NCI-H1417 (cell line): Measurements from ENCODE around the gene SCEL.
"Not testable (repeated sequence)": the region's sequence is repeated elsewhere in the genome, so short reads cannot be mapped to it uniquely, and the experiment has no call there.

Experiments used
- DNase-seq, 3 experiments: peaks; one replicate each; lab custom pipeline; 2025; lab: John Stamatoyannopoulos, UW

Gene SCEL

DNA sequence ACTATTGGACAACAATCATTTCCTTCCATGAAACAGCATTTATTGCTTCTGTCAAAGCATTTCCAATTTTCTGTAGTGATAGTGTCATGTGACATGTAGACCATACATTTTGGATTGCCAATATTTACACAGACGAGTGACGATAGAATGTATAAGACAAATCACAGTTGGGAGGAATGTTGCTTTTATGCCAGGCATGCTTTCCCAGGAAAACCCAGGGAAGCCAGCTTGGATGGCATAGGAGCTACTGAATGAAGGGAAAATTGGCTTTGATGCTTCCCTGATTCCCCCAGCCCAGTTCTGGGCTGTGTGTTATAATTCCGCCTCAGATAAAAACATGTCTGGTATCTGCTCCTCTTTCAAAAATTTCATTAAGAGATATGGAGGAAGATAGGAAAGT, 22.5 kb downstream of the SCEL start:
- no peak for DNase-seq

DNA sequence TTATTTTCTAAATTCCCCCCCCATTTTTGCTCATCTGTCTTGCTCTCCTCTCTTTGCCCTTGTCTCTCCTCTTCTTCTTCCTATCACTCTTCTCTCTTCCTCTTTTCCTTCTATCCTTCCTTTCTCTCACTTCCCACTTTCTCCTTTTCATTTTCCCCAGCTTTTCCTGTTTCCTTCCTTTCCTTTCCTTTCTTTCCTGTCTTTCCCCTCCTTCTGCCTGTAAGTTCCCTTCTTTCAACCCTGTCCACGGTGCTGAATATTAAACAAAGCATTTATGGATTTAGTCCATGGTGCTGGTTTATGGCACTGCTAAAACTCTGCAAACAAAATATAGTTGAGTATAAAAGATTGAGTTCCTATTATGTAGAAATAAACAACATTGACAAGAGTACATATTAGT, 27.6 kb downstream of the SCEL start:
- DNase-seq = no peak

DNA sequence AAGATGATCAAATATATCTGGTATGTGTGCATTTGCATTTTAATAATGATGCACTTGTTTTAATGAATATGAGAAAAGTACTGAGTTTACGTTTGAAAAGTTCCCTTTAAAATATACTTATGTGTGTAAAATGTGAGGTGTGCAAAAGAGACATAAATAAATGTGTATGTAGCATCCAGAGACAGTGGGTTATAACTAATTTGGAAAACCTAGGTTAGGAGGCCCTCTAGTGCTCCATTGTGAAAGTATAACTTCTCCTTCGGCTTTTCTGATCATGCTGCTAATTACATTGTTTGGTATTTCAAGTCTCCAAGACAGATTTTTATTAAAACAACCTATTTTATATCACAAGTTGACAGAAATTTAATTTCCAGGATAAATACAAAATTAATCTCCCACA, 30.1 kb downstream of the SCEL start:
- DNase-seq = peak; percentile 31 to 81 (median 52)

DNA sequence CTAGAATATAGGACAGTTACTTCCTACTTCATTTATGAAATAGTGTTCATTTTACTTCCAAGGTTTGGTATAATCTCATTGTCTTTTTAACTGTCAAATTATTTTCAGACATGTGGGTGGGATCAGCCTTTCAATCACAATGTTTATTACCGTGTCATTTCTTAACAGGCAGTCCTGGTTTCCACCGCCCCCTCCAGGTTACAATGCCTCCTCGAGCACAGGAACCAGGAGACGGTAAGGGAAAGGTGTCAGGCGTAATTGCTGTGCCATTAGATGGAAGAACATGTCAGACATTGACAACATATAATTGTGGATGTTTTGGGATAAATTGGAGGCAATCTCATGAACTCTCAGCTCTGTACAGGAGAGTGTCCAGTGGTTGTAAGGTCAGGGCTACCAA, 36.5 kb downstream of the SCEL start:
- no peak for DNase-seq

DNA sequence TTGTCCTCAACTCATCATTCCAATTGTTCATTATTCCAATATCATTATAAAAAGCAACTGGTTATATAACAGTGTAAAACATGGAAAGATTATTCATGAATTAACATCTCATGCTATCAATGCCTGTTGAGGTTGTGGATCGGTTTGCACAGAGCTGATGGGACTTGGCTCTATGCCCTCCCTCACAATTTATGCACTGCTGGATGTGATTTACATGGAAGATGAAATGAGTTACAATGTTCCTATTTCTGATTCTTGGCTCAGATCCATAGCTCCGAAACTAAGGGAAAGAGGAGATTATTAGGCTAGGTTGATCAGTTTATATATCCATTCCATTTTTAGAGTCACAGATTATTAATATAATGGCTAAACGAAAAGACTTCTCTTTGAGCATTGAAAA, 38.6 kb downstream of the SCEL start:
- peak in 1 of 3 experiments; percentile 17 for DNase-seq

DNA sequence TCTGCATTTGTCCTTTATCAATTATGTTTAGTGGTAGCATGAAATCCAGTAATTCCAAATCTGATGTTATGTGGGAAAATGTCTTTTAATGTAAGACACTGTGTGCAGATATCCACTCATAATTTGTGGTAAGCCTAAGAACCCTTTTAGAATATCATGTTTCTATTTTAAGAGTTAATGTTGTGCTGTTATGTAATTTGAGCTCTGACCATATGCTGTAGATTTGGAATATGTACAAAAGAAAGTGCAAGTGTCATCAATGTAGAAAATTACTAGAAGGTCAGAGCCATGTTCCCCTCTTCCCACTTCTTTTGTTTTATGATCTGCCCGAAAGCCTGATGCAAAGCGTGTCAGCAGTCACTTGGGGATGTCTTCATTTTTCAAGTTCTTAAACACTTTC, 44.5 kb downstream of the SCEL start:
- DNase-seq = peak in 1 of 3 experiments; percentile 25

DNA sequence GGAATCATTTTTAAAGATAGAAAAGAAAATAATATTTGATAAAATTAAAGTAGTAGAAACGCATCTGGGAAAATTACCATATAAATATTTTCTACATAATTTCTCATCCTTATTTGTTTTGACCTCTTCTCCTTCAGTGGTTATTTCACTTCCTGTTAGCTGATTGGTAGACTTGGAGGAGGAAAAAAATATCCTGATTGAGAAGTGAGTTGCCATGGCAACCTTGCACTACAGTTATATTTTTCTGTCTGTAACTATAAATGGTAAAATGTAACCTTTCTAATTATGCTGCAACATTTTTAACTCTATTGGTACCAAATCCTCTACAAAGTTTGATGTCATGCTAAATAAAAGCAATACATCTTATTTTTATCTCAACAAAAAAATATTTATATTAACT, 45.2 kb downstream of the SCEL start:
- DNase-seq = peak in 1 of 3 experiments; percentile 22

DNA sequence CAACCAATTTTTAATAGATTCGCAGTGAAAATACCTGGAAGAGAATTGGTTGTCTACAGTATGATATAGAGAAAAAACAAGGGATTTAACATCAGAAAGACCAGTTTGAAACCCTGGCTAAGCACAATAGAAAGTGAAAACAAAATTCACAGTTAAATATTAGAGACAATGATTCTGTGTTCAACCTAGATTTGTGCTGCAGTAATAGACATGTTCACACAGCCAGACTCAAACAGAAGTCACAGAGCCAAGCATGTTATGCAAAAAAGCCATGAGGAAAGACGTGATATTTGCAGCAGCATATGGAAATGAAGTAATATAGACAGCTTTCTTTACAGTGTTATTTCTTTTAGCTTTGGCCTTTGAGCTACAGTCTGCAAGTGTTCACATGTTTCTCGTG, 48.1 kb downstream of the SCEL start:
- no peak for DNase-seq

DNA sequence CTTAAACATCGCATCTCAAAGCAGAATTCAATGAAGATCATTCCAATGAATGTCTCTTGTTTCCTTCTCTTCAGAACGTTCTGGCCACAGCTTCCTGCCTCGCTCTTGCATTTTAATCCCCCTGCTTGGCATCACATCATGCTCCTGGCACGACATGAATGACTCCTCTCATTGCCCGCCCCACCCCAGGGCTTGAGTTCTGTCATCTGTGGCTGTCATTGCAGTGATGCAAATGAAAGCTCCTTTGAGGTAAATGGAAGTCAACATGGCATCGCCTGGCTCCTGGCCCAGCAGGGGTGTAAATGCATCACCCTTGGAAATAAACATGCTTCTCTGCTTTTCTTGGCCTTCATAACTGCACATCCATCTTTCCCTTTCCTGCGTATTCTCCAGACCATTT, 48.6 kb downstream of the SCEL start:
- DNase-seq = no peak

DNA sequence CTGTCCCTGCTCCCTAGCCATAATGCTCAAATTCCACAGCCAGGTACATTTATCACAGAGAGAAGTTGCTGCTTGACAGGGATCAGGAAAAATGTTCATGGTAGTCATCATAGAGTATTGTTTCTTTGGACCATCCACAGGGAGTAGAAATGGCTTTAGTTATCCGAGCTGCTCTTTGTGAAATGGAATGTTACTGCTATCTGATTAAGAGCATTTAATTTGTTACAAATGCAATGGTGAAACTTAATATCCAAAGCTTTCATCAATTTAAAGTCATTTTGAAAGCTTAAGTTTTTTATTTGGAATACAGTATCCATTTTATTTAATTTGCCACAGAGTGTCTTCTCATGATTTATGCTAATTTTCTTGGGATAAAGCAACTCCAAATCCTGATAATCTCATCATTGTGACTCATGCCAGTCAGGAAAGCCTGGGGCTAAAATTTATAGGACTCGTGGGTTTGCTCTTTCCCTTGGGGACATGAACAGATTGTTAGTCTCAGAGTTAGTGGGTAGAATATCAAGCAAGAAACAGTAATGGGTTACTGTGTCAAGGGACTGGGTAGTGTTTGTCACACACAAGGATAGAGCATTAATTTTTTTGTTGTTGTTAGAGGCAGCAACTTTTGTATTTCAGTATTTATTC, 59.8 kb downstream of the SCEL start:
- DNase-seq = no peak

DNA sequence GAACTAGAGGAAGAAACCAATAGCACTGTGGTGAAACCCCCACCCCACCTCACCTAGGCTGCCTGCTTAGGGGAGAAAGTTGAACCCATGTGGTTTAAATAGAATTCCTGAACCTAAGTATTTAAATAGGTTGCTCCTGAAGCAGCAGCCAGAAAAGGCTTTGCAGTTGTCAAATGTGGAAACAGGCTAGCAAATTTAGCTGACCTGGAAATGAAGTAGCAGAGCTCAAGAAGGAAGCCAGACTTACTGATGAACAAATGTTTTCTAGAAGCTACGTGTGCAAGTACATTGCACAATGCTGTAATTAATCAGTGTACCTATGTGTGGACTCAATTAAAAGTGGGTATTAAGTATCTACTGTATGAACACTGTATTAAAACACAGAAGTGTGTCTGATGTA, 61.3 kb downstream of the SCEL start:
- no peak for DNase-seq

DNA sequence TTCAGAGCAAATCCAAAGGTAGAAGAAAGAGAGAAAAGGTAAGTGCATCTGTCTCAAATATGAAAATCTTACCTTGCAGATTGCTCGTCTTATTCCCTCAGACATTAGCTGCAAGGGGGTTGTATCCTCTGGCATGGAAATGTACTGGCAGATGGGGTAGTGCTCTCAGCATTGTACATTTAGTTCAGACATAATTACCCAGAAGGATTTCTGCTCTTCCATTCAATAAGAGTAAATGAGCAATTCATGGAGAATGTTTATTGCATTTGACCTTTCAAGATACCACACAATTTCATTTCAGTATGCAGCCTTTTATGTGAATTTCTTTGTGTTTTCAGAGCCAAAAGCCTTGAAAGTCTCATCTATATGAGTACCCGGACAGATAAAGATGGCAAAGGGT, 63.8 kb downstream of the SCEL start:
- no peak for DNase-seq

DNA sequence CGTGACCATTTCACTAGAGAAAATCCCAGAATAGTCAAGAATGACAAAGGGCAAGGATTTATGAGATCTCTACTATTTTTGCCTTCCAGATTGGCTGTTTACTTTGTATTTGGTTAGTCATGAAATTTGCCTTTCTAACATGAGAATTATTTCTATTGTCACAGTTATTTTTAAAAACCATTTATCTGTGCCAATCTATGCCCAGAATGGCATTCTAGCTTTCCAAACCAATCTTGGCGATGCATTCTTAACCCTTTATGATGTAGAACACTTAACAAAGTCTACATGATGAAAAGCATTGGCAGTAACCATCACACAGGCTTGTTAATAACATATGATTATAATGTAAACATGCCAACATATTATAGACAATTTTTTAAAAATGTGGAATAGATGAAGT, 65.2 kb downstream of the SCEL start:
- no peak for DNase-seq

DNA sequence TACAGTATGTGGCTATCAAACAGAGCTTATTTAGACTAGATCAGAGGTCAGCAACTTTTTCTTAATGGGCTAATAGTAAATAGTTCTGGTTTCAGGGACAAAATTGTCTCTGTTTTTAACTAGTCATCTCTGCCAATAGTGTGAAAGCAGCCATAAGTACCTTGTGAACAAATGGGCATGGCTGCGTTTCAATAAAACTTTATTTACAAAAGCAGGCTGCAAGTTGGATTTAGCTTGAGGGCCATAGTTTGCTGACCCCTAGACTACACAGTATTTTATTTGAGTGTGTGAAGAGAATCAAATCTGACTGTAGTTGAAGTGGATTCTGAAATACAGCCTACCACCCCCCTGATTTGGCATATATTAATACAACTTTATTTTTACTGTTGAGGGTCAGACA, 75.6 kb downstream of the SCEL start:
- DNase-seq = no peak

DNA sequence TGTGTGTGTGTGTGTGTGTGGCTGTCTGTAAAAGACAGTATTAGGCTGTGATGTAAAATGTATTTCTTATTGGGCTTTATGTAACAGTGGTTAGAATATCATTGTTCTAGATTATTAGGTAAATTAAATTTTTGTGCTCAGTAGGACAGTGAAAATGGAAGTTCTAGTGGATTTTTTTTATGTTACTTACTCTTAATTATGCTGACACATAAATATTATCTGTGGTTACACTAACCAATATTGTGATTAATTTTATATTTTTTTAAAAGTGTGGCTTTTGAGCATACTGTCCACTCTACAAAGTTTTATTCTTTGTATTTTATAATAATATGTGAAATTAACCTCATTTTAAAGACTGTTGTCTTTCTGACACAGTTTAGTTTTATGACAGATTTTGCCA, 80.5 kb downstream of the SCEL start:
- DNase-seq = no peak

DNA sequence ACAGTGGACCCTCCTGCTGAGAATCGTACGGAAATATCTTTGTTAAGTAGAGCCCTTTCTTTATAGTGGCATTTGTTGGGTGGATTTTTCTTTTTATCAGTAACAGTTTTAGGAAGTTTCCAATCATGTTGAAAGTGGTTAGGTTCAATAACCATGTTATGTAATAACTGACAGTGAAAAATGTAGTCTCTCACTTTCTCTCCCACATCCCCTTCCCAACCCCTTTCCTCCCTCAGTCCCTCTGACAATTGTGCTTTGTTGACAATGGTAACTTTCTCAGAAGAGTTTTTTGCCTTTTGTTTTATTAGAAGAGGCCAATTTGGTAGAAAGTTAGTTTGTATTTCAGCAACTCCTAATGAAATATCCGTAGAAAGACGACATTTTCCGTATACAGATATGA, 84.1 kb downstream of the SCEL start:
- no peak for DNase-seq

DNA sequence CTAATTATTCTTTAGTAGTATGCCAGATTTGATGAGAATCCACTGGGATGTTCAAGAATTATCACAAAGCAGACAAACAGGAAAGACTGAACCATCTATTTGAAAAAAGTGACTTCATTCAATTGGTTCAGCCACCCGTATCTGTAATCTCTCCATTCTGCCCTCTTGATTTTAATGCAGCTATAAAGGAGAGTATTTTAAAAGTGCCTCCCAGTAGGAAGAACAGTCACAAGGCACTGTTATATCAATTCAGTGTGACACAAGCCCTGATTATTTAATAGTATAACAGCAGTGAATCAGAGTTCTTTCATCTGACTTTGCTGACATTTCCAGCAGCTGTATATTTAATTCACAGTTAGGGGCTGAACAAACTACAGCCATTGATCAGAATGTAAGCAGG, 84.6 kb downstream of the SCEL start:
- DNase-seq = peak in 2 of 3 experiments; percentile 24 to 64

DNA sequence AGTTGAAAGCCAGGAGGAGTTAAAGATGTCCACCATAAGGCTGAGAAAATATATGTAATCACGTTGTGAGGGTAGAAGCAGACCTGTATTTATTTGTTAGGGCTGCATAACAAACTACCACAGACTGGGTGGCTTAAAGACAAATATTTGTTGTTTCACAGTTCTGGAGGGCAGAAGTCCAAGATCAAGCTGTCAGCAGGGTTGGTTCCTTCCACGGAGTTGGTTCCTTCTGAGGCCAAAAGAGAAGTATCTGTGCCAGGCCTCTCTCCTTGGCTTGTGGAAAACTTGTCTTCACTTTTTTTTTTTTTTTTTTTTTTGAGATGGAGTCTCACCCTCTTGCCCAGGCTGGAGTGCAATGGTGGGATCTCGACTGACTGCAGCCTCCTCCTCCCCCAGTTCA, 88.3 kb downstream of the SCEL start:
- DNase-seq = no peak

DNA sequence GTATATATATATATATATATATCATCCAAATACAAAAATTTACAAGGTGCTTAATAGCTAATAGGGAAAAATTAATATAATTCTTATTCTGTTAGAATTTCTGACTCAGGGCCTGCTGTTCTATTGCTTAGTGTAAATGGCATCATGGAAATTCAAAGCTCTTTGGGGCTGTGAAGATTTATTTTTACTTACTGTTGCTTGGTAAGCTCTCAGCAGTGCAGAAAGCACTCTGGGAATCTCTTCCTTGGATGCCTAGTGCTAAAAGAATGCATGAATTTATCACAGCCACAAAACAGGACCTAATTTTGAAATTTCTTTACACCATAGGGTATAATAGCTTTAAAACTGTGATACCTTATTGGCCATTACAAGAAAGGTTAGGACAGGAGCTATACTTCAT, 92.7 kb downstream of the SCEL start:
- no peak for DNase-seq

DNA sequence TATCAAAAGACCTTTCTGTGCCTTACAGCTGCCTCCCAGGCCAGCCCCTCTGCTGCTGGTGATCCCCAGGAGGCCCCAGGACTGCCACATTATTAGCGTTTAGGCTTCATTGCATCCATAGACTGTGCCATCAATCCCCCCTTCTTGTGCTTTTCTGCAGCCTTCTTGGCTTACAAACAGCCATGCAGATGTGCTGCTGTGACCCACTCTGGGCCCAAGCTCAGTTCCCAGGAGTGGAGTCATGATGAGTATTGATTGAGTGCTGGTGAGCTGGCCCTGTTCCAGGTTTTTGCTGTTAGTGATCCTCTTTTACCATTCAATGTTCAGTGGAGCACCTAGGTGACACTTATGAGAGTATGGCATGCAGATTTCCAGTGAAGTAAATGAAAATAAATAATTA, 102.1 kb downstream of the SCEL start:
- DNase-seq = peak; percentile 37 to 79 (median 60)

DNA sequence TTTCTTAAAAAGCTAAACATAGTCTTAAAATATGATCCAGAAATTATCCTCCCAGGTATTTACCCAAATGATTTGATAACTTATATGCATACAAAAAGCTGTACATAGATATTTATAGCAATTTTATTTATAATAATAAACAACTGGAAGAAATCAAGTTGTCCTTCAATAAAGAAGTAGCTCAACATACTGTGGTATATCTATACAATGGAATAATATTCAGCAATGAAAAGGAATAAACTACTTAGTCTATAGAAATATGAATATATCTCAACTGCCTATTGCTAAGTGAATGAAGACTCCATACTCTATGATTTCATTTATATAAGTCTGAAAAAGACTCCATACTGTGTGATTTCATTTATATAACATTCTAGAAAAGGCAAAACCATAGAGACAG, 114.9 kb downstream of the SCEL start:
- no peak for DNase-seq

DNA sequence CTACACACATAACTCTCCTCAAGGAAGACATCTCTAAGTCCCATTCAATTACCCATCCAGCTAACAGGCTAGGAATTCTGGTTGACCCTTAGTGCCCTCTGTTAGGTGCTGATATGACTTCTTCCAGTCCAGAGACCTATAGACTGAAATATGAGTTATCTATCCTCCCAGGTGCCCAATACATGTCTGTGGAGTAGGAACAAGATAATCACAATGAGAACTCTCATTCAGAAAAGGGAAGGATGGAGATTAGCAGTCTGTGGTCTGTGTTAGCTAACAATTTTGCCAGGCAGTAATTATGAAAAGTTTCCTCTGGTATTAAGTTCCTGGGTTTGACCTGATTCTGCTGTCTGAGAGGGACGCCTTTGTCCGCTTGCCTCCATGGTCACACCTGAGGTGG, 117.8 kb downstream of the SCEL start:
- no peak for DNase-seq

DNA sequence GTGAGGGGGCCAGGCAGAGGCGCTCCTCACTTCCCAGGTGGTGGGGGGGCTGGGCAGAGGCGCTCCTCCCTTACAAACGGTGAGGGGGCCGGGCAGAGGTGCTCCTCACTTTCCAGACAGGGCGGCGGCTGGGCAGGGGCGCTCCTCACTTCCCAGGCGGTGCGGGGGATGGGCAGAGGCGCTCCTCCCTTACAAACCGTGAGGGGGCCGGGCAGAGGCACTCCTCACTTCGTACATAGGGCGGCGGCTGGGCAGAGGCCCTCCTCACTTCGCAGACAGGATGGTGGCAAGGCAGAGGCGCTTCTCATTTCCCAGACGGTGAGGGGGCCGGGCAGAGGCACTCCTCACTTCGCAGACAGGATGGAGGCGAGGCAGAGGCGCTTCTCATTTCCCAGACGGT, 124.5 kb downstream of the SCEL start:
- DNase-seq = not testable (repeated sequence)

DNA sequence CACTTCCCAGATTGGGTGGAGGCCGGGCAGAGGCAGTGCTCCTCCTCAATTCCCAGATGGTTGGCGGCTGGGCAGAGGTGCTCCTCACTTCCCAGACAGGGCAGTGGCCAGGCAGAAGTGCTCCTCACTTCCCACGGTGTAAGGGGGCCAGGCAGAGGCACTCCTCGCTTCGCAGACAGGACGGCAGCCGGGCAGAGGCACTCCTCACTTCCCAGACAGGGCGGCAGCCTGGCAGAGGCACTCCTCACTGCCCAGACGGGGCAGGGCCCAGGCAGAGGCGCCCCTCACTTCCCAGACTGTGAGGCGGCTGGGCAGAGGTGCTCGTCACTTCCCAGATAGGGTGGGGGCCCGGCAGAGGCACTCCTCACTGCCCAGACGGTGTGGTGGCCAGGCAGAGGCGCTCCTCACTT, 125.3 kb downstream of the SCEL start:
- DNase-seq = no peak

DNA sequence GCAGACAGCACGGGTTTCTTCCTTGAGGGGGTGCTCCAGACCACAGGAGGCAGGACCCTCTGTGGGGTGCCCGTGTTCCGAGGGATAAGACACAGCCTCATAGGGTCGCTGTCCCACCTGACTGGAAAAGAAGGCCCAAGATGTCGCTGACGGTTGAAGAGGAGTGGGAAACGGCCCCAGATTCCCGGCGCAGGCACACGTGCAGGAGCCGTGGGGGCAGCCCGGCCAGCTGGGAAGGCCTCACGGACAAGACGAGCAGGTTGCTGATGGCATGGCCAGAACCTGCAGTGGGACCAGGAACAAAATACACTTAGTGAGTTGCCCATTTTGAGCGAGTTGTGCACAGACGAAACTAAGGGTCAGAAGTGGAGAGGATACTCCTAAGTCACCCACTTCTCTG, 126.8 kb downstream of the SCEL start:
- DNase-seq = not testable (repeated sequence)
